ENCODE results near the gene TTC16.
"Not testable (repeated sequence)": the region's sequence is repeated elsewhere in the genome, so short reads cannot be mapped to it uniquely, and the experiment has no call there.

TTC16 gene

GRCh38 chr9:127769929-127770582 lies 54.2 kb downstream of the TTC16 start:
- DNase-seq: no peak

GRCh38 chr9:127770583-127770904 lies 54.7 kb downstream of the TTC16 start:
- DNase-seq: no peak

- DNase-seq: peak; percentile 99
Observed at GRCh38 chr9:127770905-127771569, 55.2 kb downstream of the TTC16 start.

GRCh38 chr9:127771570-127772189 lies 55.8 kb downstream of the TTC16 start:
- no peak for DNase-seq

GRCh38 chr9:127772603-127773002 lies 56.7 kb downstream of the TTC16 start:
- no peak for DNase-seq

- no peak for DNase-seq
Observed at GRCh38 chr9:127773272-127773671, 57.4 kb downstream of the TTC16 start.

GRCh38 chr9:127773981-127774380 lies 58.1 kb downstream of the TTC16 start:
- DNase-seq: no peak

- DNase-seq: peak; percentile 97
Observed at GRCh38 chr9:127776195-127776923, 60.5 kb downstream of the TTC16 start.

- peak; percentile 69 for DNase-seq
Observed at GRCh38 chr9:127776924-127777289, 61.0 kb downstream of the TTC16 start.

GRCh38 chr9:127777368-127777980 lies 61.6 kb downstream of the TTC16 start:
- DNase-seq: peak; percentile 43

GRCh38 chr9:127778280-127779135 lies 62.6 kb downstream of the TTC16 start, which contains the start of gene SH2D3C:
SH2D3C (minus strand) TSS chr9:127778666; CDS start chr9:127778627, 39 bp downstream.
- peak; percentile 82 for DNase-seq

- peak; percentile 96 for DNase-seq
Observed at GRCh38 chr9:127779136-127779981, 63.5 kb downstream of the TTC16 start.

GRCh38 chr9:127780126-127780885 lies 64.4 kb downstream of the TTC16 start:
- peak; percentile 30 for DNase-seq

GRCh38 chr9:127780909-127781308 lies 65.0 kb downstream of the TTC16 start:
- not testable (repeated sequence) for DNase-seq
